ENCODE results near the gene WDR37. TPM values are rescaled to one million over a fixed set of nuclear protein-coding genes. Genes with fewer than 3 reads are reported as not detected.
A peak's percentile ranks its signal among the peaks of the same experiment; 100 is the strongest.
"Not testable (repeated sequence)": the region's sequence is repeated elsewhere in the genome, so short reads cannot be mapped to it uniquely, and the experiment has no call there.

Gene WDR37
- total RNA-seq, 1 donor from 2014 or later: 18.5 TPM

- peak; percentile 59 for DNase-seq
These were observed 12.6 kb upstream of the WDR37 start for GRCh38 chr10:1043532-1043995.

DNA sequence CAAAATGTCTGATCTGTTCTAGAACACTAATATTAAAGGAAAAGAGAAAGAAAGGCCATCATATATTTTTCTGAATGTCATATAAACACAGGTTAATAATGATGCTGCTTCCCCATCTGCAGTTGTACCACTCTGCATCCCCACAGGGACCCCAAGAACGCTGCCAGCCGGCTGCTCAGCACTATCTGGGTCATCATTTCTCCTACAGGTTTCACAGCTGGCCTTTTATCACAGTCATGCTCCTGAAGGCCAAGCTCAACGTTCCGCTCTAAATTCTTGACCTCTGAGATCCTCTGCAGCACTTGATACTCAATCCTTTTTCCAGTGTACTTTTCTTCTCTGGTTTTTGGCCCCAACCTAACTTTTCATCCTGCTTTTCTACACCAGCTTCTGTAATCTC, 12.0 kb upstream of the WDR37 start:
- no peak for DNase-seq

- DNase-seq: no peak
These were observed 11.2 kb upstream of the WDR37 start for GRCh38 chr10:1044964-1045363.

- DNase-seq: no peak
These were observed 10.8 kb upstream of the WDR37 start for GRCh38 chr10:1045415-1045814.

GRCh38 chr10:1047937-1048336, 8.2 kb upstream of the WDR37 start:
- peak; percentile 31 for DNase-seq

GRCh38 chr10:1048349-1048731, 7.8 kb upstream of the WDR37 start:
- DNase-seq: peak; percentile 56

GRCh38 chr10:1048732-1049424, 7.3 kb upstream of the WDR37 start, which contains the start of gene IDI1:
Gene IDI1, minus strand, starts transcription at chr10:1049119. Its CDS starts 116 bp downstream, at chr10:1049003.
- peak; percentile 99 for DNase-seq

DNA sequence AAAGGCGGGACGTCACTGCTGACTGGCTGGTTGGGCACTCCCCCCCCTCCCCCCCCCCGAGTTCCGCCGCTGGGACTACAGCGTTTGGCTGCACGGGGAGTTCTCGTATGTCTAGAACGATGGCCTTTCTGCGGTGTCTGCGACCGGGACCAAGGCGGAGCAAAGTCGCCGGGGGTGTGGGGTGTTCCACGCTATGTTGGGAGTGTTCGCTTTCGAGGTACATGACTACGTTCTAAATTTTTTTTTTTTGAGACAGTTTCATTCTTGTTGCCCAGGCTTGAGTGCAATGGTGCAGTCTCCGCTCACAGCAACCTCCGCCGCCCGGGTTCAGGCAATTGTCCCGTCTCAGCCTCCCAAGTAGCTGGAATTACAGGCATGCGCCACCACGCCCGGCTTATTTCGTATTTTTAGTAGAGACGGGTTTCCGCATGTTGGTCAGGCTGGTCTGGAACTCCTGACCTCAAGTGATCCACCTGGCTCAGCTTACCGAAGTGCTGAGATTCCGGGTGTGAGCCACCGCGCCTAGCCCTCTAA, 6.7 kb upstream of the WDR37 start:
- DNase-seq: no peak

DNA sequence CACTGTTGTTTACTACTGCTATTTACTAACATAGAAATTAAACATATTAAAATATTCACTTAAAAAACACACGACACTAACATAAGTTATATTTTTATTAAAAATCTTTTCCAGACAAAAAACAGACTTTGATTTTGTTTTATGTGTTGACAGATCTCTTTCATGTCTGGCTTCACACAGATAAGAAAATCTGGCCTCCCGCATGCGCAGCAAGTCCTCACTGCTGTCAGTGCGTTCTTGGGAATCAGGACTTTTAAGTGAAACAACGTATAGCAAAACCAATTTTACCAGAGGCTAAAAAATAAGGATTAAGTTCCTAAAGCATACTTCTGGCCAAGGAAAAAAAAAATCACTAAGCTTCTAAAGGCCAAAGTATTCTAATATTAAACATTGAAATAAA, 6.0 kb upstream of the WDR37 start:
- DNase-seq: peak; percentile 45

DNA sequence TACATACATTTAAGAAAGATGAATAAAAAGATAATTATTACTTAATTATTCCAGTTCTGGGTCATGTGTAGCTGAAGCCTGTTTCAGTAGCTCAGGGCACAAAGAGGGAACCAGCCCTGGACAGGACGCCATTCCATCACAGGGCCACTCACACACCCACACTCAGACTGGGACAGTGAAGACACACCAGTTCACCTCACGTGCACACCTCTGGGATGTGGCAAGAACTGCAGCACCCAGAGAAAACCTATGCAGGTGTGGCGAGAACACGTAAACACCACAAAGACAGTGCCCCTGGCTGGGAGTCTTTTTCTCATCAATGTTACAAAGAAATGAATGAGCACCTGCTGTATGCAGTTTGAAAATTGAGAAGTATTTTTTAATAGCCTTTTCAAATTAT, 5.6 kb upstream of the WDR37 start:
- no peak for DNase-seq

GRCh38 chr10:1054684-1055083, 1.5 kb upstream of the WDR37 start:
- DNase-seq: no peak

DNA sequence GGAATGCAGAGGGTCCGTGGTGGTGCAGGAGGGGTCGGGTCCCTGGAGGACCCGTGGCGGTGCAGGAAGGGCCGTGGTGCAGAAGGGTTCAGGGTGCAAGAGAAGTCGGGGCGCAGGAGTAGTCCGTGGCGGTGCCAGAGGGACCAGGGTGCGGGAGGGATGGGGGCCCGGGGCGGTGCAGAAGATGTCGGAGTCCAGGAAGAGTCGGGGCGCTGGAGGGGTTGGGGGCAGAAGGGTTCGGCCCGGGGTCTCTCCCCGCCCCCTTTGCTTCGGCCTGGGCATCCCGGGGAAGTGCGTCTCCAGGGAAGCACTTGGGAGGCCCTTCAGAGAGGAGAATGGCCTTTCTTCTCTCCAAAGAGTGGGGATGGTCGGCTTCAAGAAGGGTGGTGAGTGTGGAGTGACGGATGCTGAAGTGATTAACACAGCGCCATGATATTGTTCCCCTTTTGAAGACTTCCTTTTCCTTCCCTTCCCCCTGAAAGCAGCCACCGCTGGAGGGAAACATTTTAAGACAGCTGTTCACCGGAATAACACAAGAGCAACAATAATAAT, 997 bp downstream of the WDR37 start:
- DNase-seq: peak; percentile 66

DNA sequence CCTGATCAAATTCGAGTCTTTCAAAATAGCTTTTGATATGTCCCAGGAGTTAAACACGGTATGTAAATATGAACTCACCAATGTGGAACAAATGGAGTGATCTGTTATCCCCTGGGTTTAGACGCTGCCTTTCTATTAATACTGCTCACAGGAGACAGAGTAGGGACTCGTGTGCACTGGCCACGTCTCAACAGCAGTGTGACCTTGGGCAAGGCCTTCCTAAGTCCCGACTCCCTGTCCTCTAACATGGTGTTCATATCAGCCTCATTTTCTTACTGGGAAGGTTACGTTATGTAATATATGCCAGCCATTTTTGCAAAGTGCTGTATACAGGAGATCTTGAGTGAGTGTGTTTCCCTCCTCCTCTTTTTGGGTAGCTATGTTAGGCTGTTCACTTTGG, 1.8 kb downstream of the WDR37 start:
- DNase-seq: no peak

- DNase-seq: no peak
These were observed 3.7 kb downstream of the WDR37 start for GRCh38 chr10:1059902-1060301.

GRCh38 chr10:1061930-1062774, 6.0 kb downstream of the WDR37 start:
- DNase-seq: peak; percentile 70

DNA sequence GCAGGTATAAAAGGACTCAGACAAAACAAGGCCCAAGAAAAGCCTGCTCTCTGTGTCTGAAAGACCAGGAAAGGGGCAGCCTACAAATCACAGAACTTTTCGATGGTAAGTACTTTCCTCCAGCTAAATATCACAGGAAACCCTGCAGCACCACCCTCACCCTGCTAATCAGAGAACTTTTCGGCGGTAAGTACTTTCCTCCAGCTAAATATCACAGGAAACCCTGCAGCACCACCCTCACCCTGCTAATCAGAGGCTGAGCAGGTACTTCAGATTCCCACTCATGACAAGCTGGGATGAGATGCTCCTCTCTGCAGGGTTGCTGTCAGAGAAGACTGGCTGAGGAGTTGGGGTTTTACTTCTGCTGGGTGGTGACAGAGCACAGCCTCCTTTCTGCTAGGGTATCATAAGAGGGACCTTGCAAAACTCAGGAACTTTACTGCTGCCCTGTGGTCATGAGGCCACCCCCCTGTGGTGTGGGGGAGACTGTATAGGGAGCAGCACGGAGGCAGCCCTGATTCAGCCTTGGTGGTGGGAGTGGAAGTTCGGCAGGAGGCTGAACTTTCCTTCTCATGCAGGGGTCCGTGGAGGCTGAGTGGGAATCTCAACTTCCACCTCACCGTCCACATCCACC, 7.2 kb downstream of the WDR37 start:
- no peak for DNase-seq

GRCh38 chr10:1064964-1065247, 8.7 kb downstream of the WDR37 start:
- DNase-seq: peak; percentile 54

GRCh38 chr10:1066734-1067133, 10.5 kb downstream of the WDR37 start:
- not testable (repeated sequence) for DNase-seq

GRCh38 chr10:1068380-1069361, 12.5 kb downstream of the WDR37 start:
- no peak for DNase-seq

GRCh38 chr10:1070919-1071318, 14.7 kb downstream of the WDR37 start:
- DNase-seq: no peak

GRCh38 chr10:1074052-1074747, 18.0 kb downstream of the WDR37 start:
- DNase-seq: peak; percentile 40
